SK-N-SH treated with all-trans-retinoic acid at 6 μM for 48 hours (cell line): ENCODE data around the gene KIAA1217.

Experiments used
- ATAC-seq: fragments of 200-7000 bp; cut with Tn5 transposase; 3 replicates; pipeline ENCODE4 v1.9.1; 2020; ENCODE audit warnings: mild to moderate bottlenecking, moderate library complexity
- ARNTL ChIP-seq: fragments of 450-650 bp; formaldehyde crosslinking; IDR thresholded peaks from 2 replicates; pipeline ENCODE4 v1.5.0; 2020; ENCODE audit warnings: low read depth, mild to moderate bottlenecking, moderate library complexity, borderline replicate concordance
- BACH2 ChIP-seq: fragments of 250-450 bp; sonication (Bioruptor Pico); IDR thresholded peaks from 2 replicates; pipeline ENCODE4 v1.9.0; 2021; ENCODE audit warnings: mild to moderate bottlenecking, borderline replicate concordance
- CREB5 ChIP-seq: fragments of 250-450 bp; sonication (Bioruptor Pico); IDR thresholded peaks from 2 replicates; pipeline ENCODE4 v1.5.1; 2020; ENCODE audit warnings: low read depth, mild to moderate bottlenecking, moderate library complexity
- CSDC2 ChIP-seq: fragments of 250-450 bp; sonication (Bioruptor Pico); IDR thresholded peaks from 2 replicates; pipeline ENCODE4 v1.5.0; 2020; ENCODE audit warnings: mild to moderate bottlenecking, moderate library complexity
- CSRNP3 ChIP-seq: fragments of 250-450 bp; sonication (Bioruptor Pico); IDR thresholded peaks from 2 replicates; pipeline ENCODE4 v1.5.1; 2021; ENCODE audit warnings: mild to moderate bottlenecking, moderate library complexity
- ESRRG ChIP-seq: fragments of 250-450 bp; sonication (Bioruptor Pico); IDR thresholded peaks from 2 replicates; pipeline ENCODE4 v1.6.1; 2021; ENCODE audit warnings: mild to moderate bottlenecking
- GLIS3 ChIP-seq: fragments of 250-450 bp; sonication (Bioruptor Pico); IDR thresholded peaks from 2 replicates; pipeline ENCODE4 v1.5.0; 2020; ENCODE audit warnings: mild to moderate bottlenecking, moderate library complexity
- ISL1 ChIP-seq: fragments of 250-450 bp; sonication (Bioruptor Pico); IDR thresholded peaks from 2 replicates; pipeline ENCODE4 v2.1.2; 2022; ENCODE audit warnings: mild to moderate bottlenecking, moderate library complexity
- OSR1 ChIP-seq: fragments of 250-450 bp; sonication (Bioruptor Pico); IDR thresholded peaks from 2 replicates; pipeline ENCODE4 v1.8.0; 2022; ENCODE audit warnings: moderate library complexity, mild to moderate bottlenecking, inconsistent platforms
- PATZ1 ChIP-seq: fragments of 250-450 bp; sonication (Bioruptor Pico); IDR thresholded peaks from 2 replicates; pipeline ENCODE4 v1.8.0; 2020; ENCODE audit warnings: mild to moderate bottlenecking, moderate library complexity, borderline replicate concordance
- PPARA ChIP-seq: fragments of 250-450 bp; sonication (Bioruptor Pico); IDR thresholded peaks from 2 replicates; pipeline ENCODE4 v1.5.0; 2020; ENCODE audit warnings: mild to moderate bottlenecking, borderline replicate concordance
- RARB ChIP-seq: fragments of 250-450 bp; sonication (Bioruptor Pico); IDR thresholded peaks from 2 replicates; pipeline ENCODE4 v1.8.0; 2021; ENCODE audit warnings: mild to moderate bottlenecking, moderate library complexity
- SNAI2 ChIP-seq: fragments of 250-450 bp; sonication (Bioruptor Pico); IDR thresholded peaks from 2 replicates; pipeline ENCODE4 v1.5.0; 2020; ENCODE audit warnings: mild to moderate bottlenecking, moderate library complexity
- TCF4 ChIP-seq: fragments of 250-450 bp; sonication (Bioruptor Pico); IDR thresholded peaks from 2 replicates; pipeline ENCODE4 v1.8.0; 2021; ENCODE audit warnings: mild to moderate bottlenecking, moderate library complexity, borderline replicate concordance
- TOX ChIP-seq: fragments of 250-450 bp; sonication (Bioruptor Pico); IDR thresholded peaks from 2 replicates; pipeline ENCODE4 v1.8.0; 2021; ENCODE audit warnings: mild to moderate bottlenecking, moderate library complexity, borderline replicate concordance
- TSHZ2 ChIP-seq: fragments of 250-450 bp; sonication (Bioruptor Pico); IDR thresholded peaks from 2 replicates; pipeline ENCODE4 v1.5.0; 2020; ENCODE audit warnings: mild to moderate bottlenecking, moderate library complexity
- ZC3H10 ChIP-seq: fragments of 250-450 bp; sonication (Bioruptor Pico); IDR thresholded peaks from 2 replicates; pipeline ENCODE4 v1.5.1; 2021; ENCODE audit warnings: mild to moderate bottlenecking, moderate library complexity
- ZFP3 ChIP-seq: fragments of 250-450 bp; sonication (Bioruptor Pico); IDR thresholded peaks from 2 replicates; pipeline ENCODE4 v1.5.0; 2020; ENCODE audit warnings: mild to moderate bottlenecking, moderate library complexity
- ZFP30 ChIP-seq: fragments of 450-650 bp; formaldehyde crosslinking; IDR thresholded peaks from 2 replicates; pipeline ENCODE4 v1.5.0; 2022; ENCODE audit warnings: mild to moderate bottlenecking, moderate library complexity
- ZNF565 ChIP-seq: fragments of 450-650 bp; formaldehyde crosslinking; conservative IDR thresholded peaks from 2 replicates; pipeline ENCODE4 v1.5.0; 2020; ENCODE audit warnings: low read depth, mild to moderate bottlenecking, moderate library complexity
- ZNF70 ChIP-seq: fragments of 450-650 bp; formaldehyde crosslinking; IDR thresholded peaks from 2 replicates; pipeline ENCODE4 v1.5.0; 2020; ENCODE audit warnings: mild to moderate bottlenecking, moderate library complexity
- ZNF8 ChIP-seq: fragments of 450-650 bp; formaldehyde crosslinking; IDR thresholded peaks from 2 replicates; pipeline ENCODE4 v1.5.0; 2020; ENCODE audit warnings: mild to moderate bottlenecking, moderate library complexity

The KIAA1217 gene

GRCh38 chr10:24341897-24342296 lies 133.0 kb downstream of the KIAA1217 start:
- ATAC-seq, result no peak
- TF ChIP-seq ZNF8 (CRISPR knock-in tag) (no peak), ARNTL (CRISPR knock-in tag) (no peak), TOX (CRISPR knock-in tag) (no peak), PPARA (CRISPR knock-in tag) (no peak), GLIS3 (CRISPR knock-in tag) (no peak)
- TF ChIP-seq, all 23 proteins: peak for 0

GRCh38 chr10:24343686-24344085 lies 134.7 kb downstream of the KIAA1217 start:
- TF ChIP-seq ARNTL (CRISPR knock-in tag), result no peak
- no peak for TF ChIP-seq BACH2
- TF ChIP-seq GLIS3 (CRISPR knock-in tag), result no peak
- no peak for TF ChIP-seq SNAI2 (CRISPR knock-in tag)
- no peak for TF ChIP-seq CREB5 (CRISPR knock-in tag)
- no peak for TF ChIP-seq ESRRG
- peak; percentile 17 for ATAC-seq

GRCh38 chr10:24344279-24344678 lies 135.3 kb downstream of the KIAA1217 start:
- peak; percentile 91 for ATAC-seq
- no peak for TF ChIP-seq ZFP30
- peak; percentile 93 for TF ChIP-seq TOX (CRISPR knock-in tag)
- TF ChIP-seq TCF4, result no peak
- TF ChIP-seq CREB5 (CRISPR knock-in tag), result 0 out of 2 replicates have a peak, but pooled peaks have one; percentile 12
- TF ChIP-seq ZC3H10 (CRISPR knock-in tag), result peak; percentile 19; the same call in 1 of the 2 replicates
- TF ChIP-seq ZNF8 (CRISPR knock-in tag), result 0 out of 2 replicates have a peak, but pooled peaks have one; percentile 21

- TF ChIP-seq ISL1 (CRISPR knock-in tag) (peak; percentile 80), ARNTL (CRISPR knock-in tag) (no peak), CSDC2 (0 out of 2 replicates have a peak, but pooled peaks have one; percentile 31), TCF4 (peak; percentile 77; the same call in 1 of the 2 replicates), TOX (CRISPR knock-in tag) (0 out of 2 replicates have a peak, but pooled peaks have one; percentile 29), ZFP3 (no peak), PATZ1 (CRISPR knock-in tag) (0 out of 2 replicates have a peak, but pooled peaks have one; percentile 46), ZC3H10 (CRISPR knock-in tag) (no peak)
- ATAC-seq, result no peak; the same call in 2 of the 3 replicates
These were observed 135.9 kb downstream of the KIAA1217 start for GRCh38 chr10:24344695-24345463.

GRCh38 chr10:24346877-24347519 lies 138.1 kb downstream of the KIAA1217 start:
- ATAC-seq, result no peak
- TF ChIP-seq ZFP30, result no peak
- TF ChIP-seq ZNF8 (CRISPR knock-in tag), result no peak
- TF ChIP-seq CSRNP3 (CRISPR knock-in tag), result no peak
- no peak for TF ChIP-seq ZNF70 (CRISPR knock-in tag)
- TF ChIP-seq RARB (CRISPR knock-in tag), result no peak
- TF ChIP-seq GLIS3 (CRISPR knock-in tag), result no peak
- no peak for TF ChIP-seq OSR1
- no peak for TF ChIP-seq ZNF565 (CRISPR knock-in tag)
- TF ChIP-seq ZC3H10 (CRISPR knock-in tag), result no peak
- no peak for TF ChIP-seq CSDC2
- TF ChIP-seq PPARA (CRISPR knock-in tag), result no peak
- TF ChIP-seq PATZ1 (CRISPR knock-in tag), result no peak
- TF ChIP-seq TSHZ2, result no peak
